Articular chondrocyte of knee joint (primary cell): Measurements from ENCODE around the gene AVPR1B. TPM values are rescaled to one million over a fixed set of nuclear protein-coding genes. Genes with fewer than 3 reads are reported as not detected.

Source experiments
- small RNA-seq: library from RNA; depleted of rRNA; stranded (forward); fragments of <200 nt; gene quantifications from one replicate; pipeline ENCODE3, GENCODE V24; 2012
- total RNA-seq: library from RNA; depleted of rRNA; stranded (reverse); fragments of >200 nt; gene quantifications from 2 replicates; pipeline ENCODE4 v1.2.3, GENCODE V29; 2012

Gene AVPR1B, protein sequence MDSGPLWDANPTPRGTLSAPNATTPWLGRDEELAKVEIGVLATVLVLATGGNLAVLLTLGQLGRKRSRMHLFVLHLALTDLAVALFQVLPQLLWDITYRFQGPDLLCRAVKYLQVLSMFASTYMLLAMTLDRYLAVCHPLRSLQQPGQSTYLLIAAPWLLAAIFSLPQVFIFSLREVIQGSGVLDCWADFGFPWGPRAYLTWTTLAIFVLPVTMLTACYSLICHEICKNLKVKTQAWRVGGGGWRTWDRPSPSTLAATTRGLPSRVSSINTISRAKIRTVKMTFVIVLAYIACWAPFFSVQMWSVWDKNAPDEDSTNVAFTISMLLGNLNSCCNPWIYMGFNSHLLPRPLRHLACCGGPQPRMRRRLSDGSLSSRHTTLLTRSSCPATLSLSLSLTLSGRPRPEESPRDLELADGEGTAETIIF
- total RNA-seq: not detected in 2 replicates

DNA sequence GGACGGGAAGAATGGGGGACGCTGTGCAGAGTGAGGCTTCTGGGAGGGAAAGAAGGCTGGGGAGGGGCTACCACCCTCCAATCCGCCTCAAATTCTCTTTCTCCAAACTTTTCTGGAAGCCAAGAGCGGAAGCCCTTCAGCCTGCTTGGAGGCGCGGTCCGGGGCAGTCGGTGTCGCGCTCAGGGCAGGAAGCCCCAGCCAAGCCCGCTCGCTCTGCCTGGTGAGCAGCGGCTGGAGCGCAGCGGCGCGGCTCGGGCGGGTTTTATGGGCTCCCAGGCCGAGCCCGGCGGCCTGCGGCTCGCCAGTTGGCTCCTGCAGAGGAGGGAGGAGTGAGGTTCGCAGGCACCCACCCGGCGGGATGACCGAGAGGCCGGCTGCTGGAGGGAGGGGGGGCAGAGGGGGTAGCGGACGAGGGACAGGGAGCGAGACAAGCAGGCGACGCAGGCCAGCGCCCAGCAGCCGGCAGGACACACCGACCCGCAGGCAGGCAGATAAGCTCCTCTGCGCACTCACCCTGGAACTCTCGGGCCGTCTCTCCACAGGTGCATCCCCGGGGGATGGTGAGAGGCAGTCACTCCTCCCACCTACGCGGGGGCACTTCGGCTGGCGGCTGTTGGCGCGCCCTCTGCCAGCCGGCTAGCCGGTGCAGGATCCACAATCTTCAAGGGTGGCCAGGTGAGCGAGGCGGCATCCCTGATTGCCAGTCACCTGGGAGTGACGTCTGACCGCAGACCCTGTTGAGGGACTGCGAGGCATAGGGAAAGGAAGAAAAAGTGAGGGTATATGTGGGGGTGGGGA lies at the start of gene AVPR1B:
TSS of gene AVPR1B (minus strand) at position 238 of the 798 bp plus-strand sequence. CDS start 498 bp downstream, outside the sequence.

Small RNAs within 50 kb of the gene (small RNA-seq; reads per million reads assigned to genes)
- gene RF00271: not detected

Other genes with a start within 250 kb of the AVPR1B start
- gene SLC26A9, start 173.9 kb downstream of the AVPR1B start, total RNA-seq: under 0.01 TPM in 1 of 2 replicates, not detected in the other
- 11.6 and 19.9 TPM in 2 replicates for gene RAB7B, start 114.0 kb downstream of the AVPR1B start, total RNA-seq
- not detected in 2 replicates for gene CTSE, start 93.5 kb downstream of the AVPR1B start, total RNA-seq
- gene RHEX, start 64.2 kb downstream of the AVPR1B start, total RNA-seq: not detected in 2 replicates
- gene FAM72A, start 85.5 kb upstream of the AVPR1B start, total RNA-seq: 1.8 and 2.0 TPM in 2 replicates
- 67.7 and 71.9 TPM in 2 replicates for gene SRGAP2, start 86.2 kb upstream of the AVPR1B start, total RNA-seq